ENCODE measurements around the gene CCDC141. TPM values are rescaled to one million over a fixed set of nuclear protein-coding genes. Genes with fewer than 3 reads are reported as not detected.

Gene CCDC141
- total and polyA plus RNA-seq, 8 donors, result 0.66 to 11.3 (median 5.4) TPM

GRCh38 chr2:178799305-178799704 lies 250.6 kb downstream of the CCDC141 start:
- Histone ChIP-seq H3K4me3 (no peak overlapping the region), H3K4me1 (no peaks in the 10 kb centered on the region), H3K9me3 (no peaks in the 10 kb centered on the region), H3K36me3 (peaks cover 0 to 11% (median 0%) of the 10 kb centered on the region in 3 donors), H3K27me3 (no peaks in the 10 kb centered on the region), H3K27ac (no peak overlapping the region)
- DNase-seq (no peak), FAIRE-seq (no peak), ATAC-seq (no peak)
- intact Hi-C loops (cut with DNase I), result loop anchor here in 2 of 3 donors (5.0 kb wide), 2 partner anchors 108 to 118 kb away; no protein-coding TSS in a partner anchor
- TF ChIP-seq, protein P1, sequence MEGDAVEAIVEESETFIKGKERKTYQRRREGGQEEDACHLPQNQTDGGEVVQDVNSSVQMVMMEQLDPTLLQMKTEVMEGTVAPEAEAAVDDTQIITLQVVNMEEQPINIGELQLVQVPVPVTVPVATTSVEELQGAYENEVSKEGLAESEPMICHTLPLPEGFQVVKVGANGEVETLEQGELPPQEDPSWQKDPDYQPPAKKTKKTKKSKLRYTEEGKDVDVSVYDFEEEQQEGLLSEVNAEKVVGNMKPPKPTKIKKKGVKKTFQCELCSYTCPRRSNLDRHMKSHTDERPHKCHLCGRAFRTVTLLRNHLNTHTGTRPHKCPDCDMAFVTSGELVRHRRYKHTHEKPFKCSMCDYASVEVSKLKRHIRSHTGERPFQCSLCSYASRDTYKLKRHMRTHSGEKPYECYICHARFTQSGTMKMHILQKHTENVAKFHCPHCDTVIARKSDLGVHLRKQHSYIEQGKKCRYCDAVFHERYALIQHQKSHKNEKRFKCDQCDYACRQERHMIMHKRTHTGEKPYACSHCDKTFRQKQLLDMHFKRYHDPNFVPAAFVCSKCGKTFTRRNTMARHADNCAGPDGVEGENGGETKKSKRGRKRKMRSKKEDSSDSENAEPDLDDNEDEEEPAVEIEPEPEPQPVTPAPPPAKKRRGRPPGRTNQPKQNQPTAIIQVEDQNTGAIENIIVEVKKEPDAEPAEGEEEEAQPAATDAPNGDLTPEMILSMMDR (IDR thresholded peaks at IDR 0.05), result no peak
- 96 to 97% methylated on average over 19 of the region's 19 CpGs for WGBS, 2 donors

- Histone ChIP-seq H3K4me1 (no peaks in the 10 kb centered on the region), H3K27ac (no peak overlapping the region), H3K4me3 (no peak overlapping the region), H3K36me3 (peaks cover 0 to 21% (median 0%) of the 10 kb centered on the region in 3 donors), H3K27me3 (no peaks in the 10 kb centered on the region), H3K9me3 (no peaks in the 10 kb centered on the region)
- intact Hi-C loops (cut with DNase I), result loop anchor here in 2 of 3 donors (5.0 kb wide), 2 partner anchors 111 to 121 kb away; no protein-coding TSS in a partner anchor
- peak; percentile 59 for FAIRE-seq
- peak in 3 of 4 donors; percentile 52 to 63 (median 61) for ATAC-seq
- no peak for DNase-seq
- TF ChIP-seq, protein P1 (IDR thresholded peaks at IDR 0.05), result peak; percentile 15 to 50 (median 38)
- WGBS, 2 donors, result 90 to 95% methylated on average over 2 of the region's 2 CpGs
These were observed 253.8 kb downstream of the CCDC141 start for GRCh38 chr2:178796079-178796677.

- no peaks in the 10 kb centered on the region for H3K9me3 ChIP-seq
- intact Hi-C loops (cut with DNase I), result no loop called here
- 82 to 84% methylated on average over 5 of the region's 5 CpGs for WGBS, 2 donors
- H3K27ac ChIP-seq, result no peak overlapping the region
- H3K4me1 ChIP-seq, result no peaks in the 10 kb centered on the region
- FAIRE-seq, result no peak
- no peaks in the 10 kb centered on the region for H3K27me3 ChIP-seq
- H3K4me3 ChIP-seq, result no peak overlapping the region
- no peak for DNase-seq
- no peak for ATAC-seq
- H3K36me3 ChIP-seq, result peaks cover 0 to 17% (median 0%) of the 10 kb centered on the region in 3 donors
- TF ChIP-seq, protein P1 (IDR thresholded peaks at IDR 0.05), result no peak
These were observed 262.0 kb downstream of the CCDC141 start for GRCh38 chr2:178787934-178788333.

- intact Hi-C loops (cut with DNase I), result no loop called here
- 54 to 60% methylated on average over 2 of the region's 2 CpGs for WGBS, 2 donors
- TF ChIP-seq, protein P1 (IDR thresholded peaks at IDR 0.05), result no peak
These were observed 262.8 kb downstream of the CCDC141 start for GRCh38 chr2:178787155-178787554.

GRCh38 chr2:178783889-178784288 lies 266.0 kb downstream of the CCDC141 start:
- no peak overlapping the region for H3K4me3 ChIP-seq
- intact Hi-C loops (cut with DNase I), result no loop called here
- WGBS, 2 donors, result 92 to 94% methylated on average over 10 of the region's 10 CpGs
- TF ChIP-seq, protein P1 (IDR thresholded peaks at IDR 0.05), result no peak
- no peaks in the 10 kb centered on the region for H3K4me1 ChIP-seq
- DNase-seq (no peak), FAIRE-seq (no peak), ATAC-seq (no peak)
- peaks cover 0 to 17% (median 0%) of the 10 kb centered on the region in 3 donors for H3K36me3 ChIP-seq
- no peaks in the 10 kb centered on the region for H3K9me3 ChIP-seq
- no peaks in the 10 kb centered on the region for H3K27me3 ChIP-seq
- H3K27ac ChIP-seq, result no peak overlapping the region

More at GRCh38 chr2:178787155-178787554, 262.8 kb downstream of the CCDC141 start:
- no peak overlapping the region for H3K4me3 ChIP-seq
- peaks cover 0 to 17% (median 0%) of the 10 kb centered on the region in 3 donors for H3K36me3 ChIP-seq
- H3K4me1 ChIP-seq, result no peaks in the 10 kb centered on the region
- DNase-seq (no peak), FAIRE-seq (no peak), ATAC-seq (no peak)
- no peaks in the 10 kb centered on the region for H3K9me3 ChIP-seq
- no peaks in the 10 kb centered on the region for H3K27me3 ChIP-seq
- no peak overlapping the region for H3K27ac ChIP-seq
